GM12874 (cell line): ENCODE data around the gene MFAP4.

Experiments used
- CTCF ChIP-seq: IDR thresholded peaks from 2 replicates; pipeline ENCODE4 v1.5.1; 2011; ENCODE audit warnings: low read depth, mild to moderate bottlenecking, control low read depth, low read length, moderate library complexity; ENCODE audit not compliant: insufficient read depth

Gene MFAP4

DNA sequence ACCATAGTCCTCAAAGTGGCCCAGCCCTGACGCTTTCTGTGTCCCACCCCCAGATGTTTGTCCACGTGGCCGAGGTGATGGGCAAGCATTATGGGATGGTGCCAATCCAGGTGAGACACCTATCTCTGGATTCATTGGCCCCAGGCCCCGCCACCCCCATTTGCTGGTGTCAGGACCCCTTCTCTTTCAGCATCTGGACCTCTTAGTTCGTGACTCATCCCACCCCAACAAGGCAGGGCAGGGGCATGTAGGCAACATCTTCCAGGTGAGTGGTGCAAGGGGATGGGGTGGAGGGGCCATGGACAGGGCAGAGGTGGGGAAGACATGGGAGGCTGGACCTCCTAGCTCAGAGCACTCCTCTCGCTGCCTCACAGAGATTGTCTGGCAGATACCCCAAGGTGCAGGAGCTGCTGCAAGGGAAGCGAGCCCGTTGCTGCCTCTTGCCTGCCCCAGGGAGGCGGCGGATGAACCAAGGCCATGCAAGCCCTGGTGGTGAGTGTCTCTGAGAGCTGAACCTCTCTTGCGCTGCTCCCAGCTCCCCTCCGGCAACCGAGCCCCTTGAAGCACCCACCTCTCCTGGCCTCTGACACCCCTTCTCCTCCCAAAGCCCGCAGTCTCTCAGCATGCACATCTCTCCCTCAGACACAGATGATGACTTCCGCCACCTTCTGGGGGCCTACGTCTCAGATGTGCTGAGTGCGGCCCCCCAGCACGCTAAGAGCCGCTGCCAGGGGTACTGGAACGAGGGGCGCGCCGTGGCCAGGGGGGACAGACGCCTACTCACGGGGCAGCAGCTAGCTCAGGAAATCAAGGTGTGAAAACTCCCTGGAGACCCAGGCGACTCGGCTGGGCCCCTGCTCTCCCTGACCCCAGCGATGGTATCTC lies 27.6 kb upstream of the MFAP4 start:
- no peak for TF ChIP-seq CTCF

DNA sequence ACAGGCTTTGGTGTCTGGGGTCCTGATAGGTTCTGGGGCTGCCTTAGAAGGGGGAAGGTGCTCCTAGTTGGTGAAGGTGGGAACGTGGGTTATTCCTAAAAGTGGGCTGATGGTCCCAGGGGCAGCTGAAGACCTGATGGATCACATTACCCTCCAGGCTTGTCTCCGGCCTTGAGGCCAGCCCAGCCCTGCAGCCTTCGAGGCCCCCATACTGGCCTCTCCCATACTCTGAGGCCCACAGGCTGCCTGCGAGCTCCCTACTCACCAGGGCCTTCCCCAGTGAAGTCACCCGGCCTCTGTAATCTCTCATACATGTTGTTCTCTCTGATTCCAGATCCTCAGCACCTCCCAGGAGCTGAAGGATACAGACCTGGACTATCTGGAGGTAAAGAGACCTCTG lies 26.8 kb upstream of the MFAP4 start:
- TF ChIP-seq CTCF: no peak

DNA sequence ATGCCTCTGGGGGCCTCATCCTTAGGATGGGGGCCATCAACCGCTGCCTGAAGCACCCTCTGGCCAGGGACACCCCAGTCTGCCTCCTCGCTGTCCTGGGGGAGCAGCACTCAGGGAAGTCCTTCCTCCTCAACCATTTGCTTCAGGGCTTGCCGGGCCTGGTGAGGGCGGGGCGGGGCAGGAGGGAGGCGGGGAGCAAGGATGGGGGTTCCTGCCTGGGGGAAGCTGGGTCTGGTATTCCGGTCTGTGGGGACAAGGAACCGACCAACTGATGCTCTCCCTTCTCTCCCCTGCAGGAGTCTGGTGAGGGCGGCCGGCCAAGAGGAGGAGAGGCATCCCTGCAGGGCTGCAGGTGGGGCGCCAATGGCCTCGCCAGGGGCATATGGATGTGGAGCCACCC lies 26.0 kb upstream of the MFAP4 start:
- TF ChIP-seq CTCF: no peak

DNA sequence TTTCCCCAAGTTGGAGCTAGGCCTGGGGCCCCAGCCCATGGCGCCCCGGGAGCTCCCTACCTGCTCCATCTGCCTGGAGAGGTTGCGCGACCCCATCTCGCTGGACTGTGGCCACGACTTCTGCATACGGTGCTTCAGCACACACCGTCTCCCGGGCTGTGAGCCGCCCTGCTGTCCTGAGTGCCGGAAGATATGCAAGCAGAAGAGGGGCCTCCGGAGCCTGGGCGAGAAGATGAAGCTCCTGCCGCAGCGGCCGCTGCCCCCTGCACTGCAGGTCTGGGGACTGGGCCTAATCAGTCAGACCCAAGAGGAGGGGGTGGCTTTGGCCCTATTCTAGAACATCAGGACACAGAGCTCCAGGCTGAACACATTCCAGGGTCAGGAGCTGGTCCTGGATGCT lies 25.5 kb upstream of the MFAP4 start:
- TF ChIP-seq CTCF: no peak

GRCh38 chr17:19411631-19412030 lies 24.6 kb upstream of the MFAP4 start:
- no peak for TF ChIP-seq CTCF

DNA sequence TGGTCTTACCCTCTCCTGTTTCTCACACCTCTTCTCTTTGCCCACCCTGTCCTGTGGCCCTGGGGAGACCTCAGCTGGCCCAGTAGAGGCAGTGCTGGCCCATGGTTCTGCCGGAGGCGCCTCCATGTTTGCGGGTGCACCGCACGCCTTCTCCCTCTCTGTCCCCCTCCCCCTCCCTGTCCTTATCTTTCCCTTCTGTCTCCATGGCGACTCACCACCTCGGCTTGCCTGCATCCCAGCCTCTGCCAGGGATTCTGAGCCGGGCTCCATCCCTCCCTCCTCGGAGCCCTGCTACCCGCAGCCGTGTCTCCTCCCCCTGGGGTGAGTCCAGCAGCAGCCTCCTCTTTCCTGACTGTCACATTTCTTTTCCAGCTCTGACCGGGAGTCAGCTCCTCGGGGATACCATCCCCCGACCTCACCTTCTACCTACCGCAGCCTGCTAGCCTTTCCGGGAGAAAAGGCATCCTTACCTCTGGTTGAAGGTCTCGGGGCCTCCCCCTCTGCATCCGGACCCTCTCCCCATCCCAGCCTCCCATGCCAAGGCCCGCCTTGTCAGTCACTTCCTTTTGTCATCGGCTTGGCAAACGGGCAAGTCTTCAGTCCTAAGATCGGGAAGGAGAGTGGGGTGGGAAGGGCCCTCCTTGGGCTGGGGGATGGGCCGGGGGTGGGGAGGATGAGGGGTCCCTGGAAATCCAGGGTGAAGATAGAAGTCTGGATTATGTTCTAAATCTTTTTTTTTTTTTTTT lies 24.1 kb upstream of the MFAP4 start, which contains the start of gene RNF112:
RNF112 (plus strand) TSS at position 358 of the 746 bp plus-strand sequence; CDS start at position 535, 177 bp downstream.
- TF ChIP-seq CTCF: no peak

DNA sequence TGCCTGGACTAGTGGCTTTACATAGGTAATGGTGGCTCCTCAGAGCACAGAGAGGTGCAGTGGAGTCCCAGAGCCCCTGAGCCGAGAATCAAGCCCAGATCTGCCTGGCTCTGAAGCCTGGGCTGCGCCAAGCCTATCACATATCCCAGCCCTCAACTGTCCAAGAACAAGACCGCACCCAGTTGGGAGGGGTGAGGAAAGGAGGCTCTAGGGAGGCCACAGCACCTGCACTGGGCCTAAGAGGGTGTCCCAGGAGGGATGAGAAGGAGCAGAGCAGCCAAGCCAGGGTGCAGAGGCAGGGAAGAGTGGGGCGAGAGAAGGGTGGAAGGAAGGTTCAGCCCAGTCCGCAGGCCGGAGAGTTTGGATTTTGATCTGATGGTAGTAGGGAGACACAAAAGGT lies 23.1 kb upstream of the MFAP4 start:
- no peak for TF ChIP-seq CTCF
